ENCODE measurements around the gene KRTAP5-6. TPM values are rescaled to one million over a fixed set of nuclear protein-coding genes. Genes with fewer than 3 reads are reported as not detected.

The KRTAP5-6 gene
- polyA plus RNA-seq, 2 of the 4 experiments (the other 2 are of a cell fraction): not detected

- POLR2A ChIA-PET: interaction anchor here (0.6 to 2.3 kb wide), 7 partner anchors 41 to 141 kb away, joined by 3 to 39 read pairs (median 4); partner anchors contain the start of genes IFITM10 and SYT8
- Histone ChIP-seq H3K4me1 (no peaks in the 10 kb centered on the region), H3K27ac (peak overlapping the region; percentile 87 to 92), H3K4me2 (peak overlapping the region; percentile 100), H3K4me3 (peak overlapping the region; percentile 62), H3K9me3 (no peaks in the 10 kb centered on the region)
- FAIRE-seq (no peak), DNase-seq (ENCODE audit: low read depth in 1 of 2, low spot score in 1 of 2) (peak; percentile 80 to 88), ATAC-seq (peak; percentile 82 to 95)
- no peak for TF ChIP-seq FOSL2 (IDR thresholded peaks at IDR 0.05)
- no peak for TF ChIP-seq FOSL2 (CRISPR knock-in tag; IDR thresholded peaks at IDR 0.05)
- TF ChIP-seq CTCF (IDR thresholded peaks at IDR 0.05): peak; percentile 88
- TF ChIP-seq RAD21 (conservative IDR thresholded peaks at IDR 0.05 in 1 of 2, IDR thresholded peaks at IDR 0.05 in 1 of 2): peak; percentile 94 to 99
- peak; percentile 97 for TF ChIP-seq SMC3 (IDR thresholded peaks at IDR 0.05)
- TF ChIP-seq E2F6 (IDR thresholded peaks at IDR 0.05; ENCODE audit: borderline replicate concordance, low read depth): no peak
- TF ChIP-seq HOXB13 (CRISPR knock-in tag; IDR thresholded peaks at IDR 0.05; ENCODE audit: low read depth): no peak
- no peak for TF ChIP-seq JUNB (IDR thresholded peaks at IDR 0.05)
- no peak for TF ChIP-seq RCOR1 (IDR thresholded peaks at IDR 0.05; ENCODE audit: low read depth, low read length)
- no peak for TF ChIP-seq MYC (IDR thresholded peaks at IDR 0.05; ENCODE audit: borderline replicate concordance, low read length)
- TF ChIP-seq EHF (CRISPR knock-in tag; IDR thresholded peaks at IDR 0.05): no peak
- TF ChIP-seq ZSCAN20 (CRISPR knock-in tag; IDR thresholded peaks at IDR 0.05): no peak
- no peak for TF ChIP-seq PBX3 (IDR thresholded peaks at IDR 0.05)
- no peak for TF ChIP-seq ESRRA (IDR thresholded peaks at IDR 0.05; ENCODE audit: borderline replicate concordance, low read length)
- TF ChIP-seq RFX5 (IDR thresholded peaks at IDR 0.05): no peak
- CTCF ChIA-PET: interaction anchor here (0.6 to 7.8 kb wide), 102 partner anchors 8 to 470 kb away, joined by 3 to 605 read pairs (median 6); partner anchors contain the start of genes CTSD, H19, KRTAP5-5 and LSP1
- 57% methylated on average over 29 of the region's 45 CpGs for WGBS (ENCODE audit: missing lambda C conversion rate)
These were observed 2.7 kb upstream of the KRTAP5-6 start for GRCh38 chr11:1694064-1694845.

GRCh38 chr11:1694846-1695547, 2.0 kb upstream of the KRTAP5-6 start:
- no peak overlapping the region for H3K27ac ChIP-seq
- WGBS (ENCODE audit: missing lambda C conversion rate): 77% methylated on average over 10 of the region's 15 CpGs
- POLR2A ChIA-PET: interaction anchor here (2.3 kb wide), 1 partner anchor 138 kb away, joined by 39 read pairs; the partner anchor contains the start of gene SYT8
- no peak overlapping the region for H3K4me3 ChIP-seq
- FAIRE-seq (no peak), DNase-seq (ENCODE audit: low read depth in 1 of 2, low spot score in 1 of 2) (no peak), ATAC-seq (no peak)
- H3K9me3 ChIP-seq: no peaks in the 10 kb centered on the region
- CTCF ChIA-PET: interaction anchor here (0.8 to 7.8 kb wide), 45 partner anchors 11 to 459 kb away, joined by 3 to 605 read pairs (median 14); partner anchors contain the start of genes CTSD, SYT8, TNNI2 and TOLLIP
- no peak overlapping the region for H3K4me2 ChIP-seq
- TF ChIP-seq CHD4 (IDR thresholded peaks at IDR 0.05; ENCODE audit: borderline replicate concordance) (no peak), GATA3 (IDR thresholded peaks at IDR 0.05; ENCODE audit: borderline replicate concordance) (no peak), FOSL2 (IDR thresholded peaks at IDR 0.05) (no peak), FOSL2 (CRISPR knock-in tag; IDR thresholded peaks at IDR 0.05) (no peak), ZC3H11A (IDR thresholded peaks at IDR 0.05) (no peak), REST (IDR thresholded peaks at IDR 0.05) (no peak), HES2 (IDR thresholded peaks at IDR 0.05) (no peak)
- no peaks in the 10 kb centered on the region for H3K4me1 ChIP-seq

Data from A549 (cell line).